GM23338 (cell line): Measurements from ENCODE around the gene WDR1. TPM values are rescaled to one million over a fixed set of nuclear protein-coding genes. Genes with fewer than 3 reads are reported as not detected.

ENCODE experiments used
- ATAC-seq: fragments of 200-7000 bp; cut with Tn5 transposase; 3 replicates; pipeline ENCODE4 v1.9.1; 2020
- DNase-seq: peaks from one replicate; pipeline ENCODE4 v3.0.0-alpha.2; 2015; ENCODE audit warnings: low spot score
- H2AFZ ChIP-seq: fragments of 200-600 bp; sonication (generic); 2 replicates; pipeline ENCODE4 v1.8.0; 2016; ENCODE audit warnings: antibody characterized with exemption, mild to moderate bottlenecking, moderate library complexity
- H3F3A ChIP-seq: fragments of 200-600 bp; sonication (generic); replicated peaks from 2 replicates; pipeline ENCODE4 v1.8.0; 2017; ENCODE audit warnings: antibody characterized with exemption, mixed run types, low read depth
- H3K27ac ChIP-seq: fragments of 200-600 bp; sonication (generic); 2 replicates; pipeline ENCODE4 v1.6.1; 2016; ENCODE audit warnings: low read depth
- H3K27me3 ChIP-seq: fragments of 200-600 bp; sonication (generic); 2 replicates; pipeline ENCODE4 v1.8.0; 2016; ENCODE audit warnings: mild to moderate bottlenecking, mixed run types, moderate library complexity; ENCODE audit not compliant: insufficient read depth
- H3K36me3 ChIP-seq: fragments of 200-600 bp; sonication (generic); 2 replicates; pipeline ENCODE4 v1.8.0; 2016; ENCODE audit warnings: mild to moderate bottlenecking; ENCODE audit not compliant: insufficient read depth
- H3K4me1 ChIP-seq: fragments of 200-600 bp; sonication (generic); 2 replicates; pipeline ENCODE4 v1.8.0; 2016; ENCODE audit warnings: mild to moderate bottlenecking, moderate library complexity; ENCODE audit not compliant: insufficient read depth
- H3K4me2 ChIP-seq: fragments of 200-600 bp; sonication (generic); 2 replicates; pipeline ENCODE4 v1.7.1; 2017; ENCODE audit warnings: mixed run types
- H3K4me3 ChIP-seq: fragments of 200-600 bp; sonication (generic); 2 replicates; pipeline ENCODE4 v1.6.1; 2016; ENCODE audit warnings: mixed run types
- H3K79me2 ChIP-seq: fragments of 200-600 bp; sonication (generic); replicated peaks from 2 replicates; pipeline ENCODE4 v1.8.0; 2017; ENCODE audit warnings: mild to moderate bottlenecking; ENCODE audit not compliant: insufficient read depth
- H3K9me2 ChIP-seq: fragments of 200-600 bp; sonication (generic); 2 replicates; pipeline ENCODE4 v1.8.0; 2017; ENCODE audit not compliant: insufficient read depth
- H4K20me1 ChIP-seq: fragments of 200-600 bp; sonication (generic); replicated peaks from 2 replicates; pipeline ENCODE4 v1.8.0; 2017; ENCODE audit warnings: mild to moderate bottlenecking; ENCODE audit not compliant: insufficient read depth
- H3K27ac Mint-ChIP-seq: 2 replicates; pipeline ENCODE4 v1.8.0; 2020; ENCODE audit warnings: inconsistent platforms, mild to moderate bottlenecking, moderate library complexity, mixed read lengths
- H3K27me3 Mint-ChIP-seq: 3 replicates; pipeline ENCODE4 v1.8.0; 2022; ENCODE audit warnings: low read depth, mild to moderate bottlenecking, moderate library complexity, mixed read lengths, inconsistent platforms; ENCODE audit not compliant: insufficient read depth, poor library complexity
- H3K36me3 Mint-ChIP-seq: 3 replicates; pipeline ENCODE4 v1.8.0; 2021; ENCODE audit warnings: low read depth, mild to moderate bottlenecking, inconsistent platforms, moderate library complexity, mixed read lengths
- H3K4me1 Mint-ChIP-seq: 3 replicates; pipeline ENCODE4 v1.8.0; 2020; ENCODE audit warnings: mild to moderate bottlenecking, inconsistent platforms, mixed read lengths
- H3K4me3 Mint-ChIP-seq: 3 replicates; pipeline ENCODE4 v1.8.0; 2021; ENCODE audit warnings: moderate library complexity, mild to moderate bottlenecking, inconsistent platforms, mixed read lengths
- H3K9me3 Mint-ChIP-seq: 3 replicates; pipeline ENCODE4 v1.8.0; 2020; ENCODE audit warnings: moderate library complexity, mild to moderate bottlenecking, inconsistent platforms, mixed read lengths
- CREB1 ChIP-seq: fragments of 250-450 bp; sonication (Bioruptor Pico); IDR thresholded peaks from 2 replicates; pipeline ENCODE4 v1.5.0; 2020; ENCODE audit warnings: low read depth, mild to moderate bottlenecking, moderate library complexity
- CTCF ChIP-seq, 2 experiments: fragments of 200-600 bp in 1 of 2; sonication (generic) in 1 of 2; conservative IDR thresholded peaks; 2 replicates each; pipeline versions ENCODE4 v1.5.1 to v1.6.1; 2016 to 2017; ENCODE audit warnings: antibody characterized with exemption in 2 of 2, low read depth in 2 of 2, mild to moderate bottlenecking in 2 of 2, moderate library complexity in 1 of 2
- ETS1 ChIP-seq: IDR thresholded peaks from 2 replicates; pipeline ENCODE4 v1.6.1; 2016; ENCODE audit warnings: antibody characterized with exemption
- EZH2 ChIP-seq: fragments of 200-600 bp; sonication (generic); IDR thresholded peaks from one replicate; pipeline ENCODE4 v1.8.0; 2017; ENCODE audit warnings: antibody characterized with exemption, mild to moderate bottlenecking, low read depth; ENCODE audit not compliant: unreplicated experiment
- EZH2phosphoT487 ChIP-seq: fragments of 200-600 bp; sonication (generic); IDR thresholded peaks from one replicate; pipeline ENCODE4 v1.8.1; 2018; ENCODE audit warnings: antibody characterized with exemption; ENCODE audit not compliant: unreplicated experiment
- JUNB ChIP-seq: IDR thresholded peaks from one replicate; pipeline ENCODE4 v1.6.1; 2016; ENCODE audit warnings: antibody characterized with exemption; ENCODE audit not compliant: unreplicated experiment
- NANOG ChIP-seq: IDR thresholded peaks from 2 replicates; pipeline ENCODE4 v1.6.1; 2016; ENCODE audit warnings: antibody characterized with exemption, borderline replicate concordance
- POLR2AphosphoS5 ChIP-seq: IDR thresholded peaks from 2 replicates; pipeline ENCODE4 v1.6.1; 2016; ENCODE audit warnings: antibody characterized with exemption, low read depth
- REST ChIP-seq: IDR thresholded peaks from one replicate; pipeline ENCODE4 v1.6.1; 2018; ENCODE audit warnings: antibody characterized with exemption; ENCODE audit not compliant: unreplicated experiment
- STAT1 ChIP-seq: IDR thresholded peaks from one replicate; pipeline ENCODE4 v1.6.1; 2016; ENCODE audit warnings: antibody characterized with exemption; ENCODE audit not compliant: unreplicated experiment
- ZNF114 ChIP-seq: fragments of 250-450 bp; sonication (Bioruptor Pico); IDR thresholded peaks from 2 replicates; pipeline ENCODE4 v1.5.0; 2020; ENCODE audit warnings: mild to moderate bottlenecking, moderate library complexity
- ZNF331 ChIP-seq: fragments of 250-450 bp; sonication (Bioruptor Pico); IDR thresholded peaks from 2 replicates; pipeline ENCODE4 v1.5.0; 2020; ENCODE audit warnings: low read depth, mild to moderate bottlenecking, moderate library complexity
- ZNF462 ChIP-seq: fragments of 250-450 bp; sonication (Bioruptor Pico); IDR thresholded peaks from 2 replicates; pipeline ENCODE4 v1.5.0; 2020; ENCODE audit warnings: mild to moderate bottlenecking, moderate library complexity
- polyA plus RNA-seq: library from polyadenylated mRNA; unstranded; fragments of >200 nt; fragmentation: Nextera tagmentation; extraction: Ambion mirVana; gene quantifications from 2 replicates; pipeline ENCODE4 v1.2.1, GENCODE V29; 2016
- total RNA-seq: library from RNA; depleted of rRNA; stranded (reverse); fragments of >200 nt; shearing (Covaris generic); gene quantifications from 2 replicates; pipeline ENCODE4 v1.2.3, GENCODE V29; 2014

The WDR1 gene
- total and polyA plus RNA-seq, 2 experiments from 2014 or later, result 93.2 to 248 TPM

DNA sequence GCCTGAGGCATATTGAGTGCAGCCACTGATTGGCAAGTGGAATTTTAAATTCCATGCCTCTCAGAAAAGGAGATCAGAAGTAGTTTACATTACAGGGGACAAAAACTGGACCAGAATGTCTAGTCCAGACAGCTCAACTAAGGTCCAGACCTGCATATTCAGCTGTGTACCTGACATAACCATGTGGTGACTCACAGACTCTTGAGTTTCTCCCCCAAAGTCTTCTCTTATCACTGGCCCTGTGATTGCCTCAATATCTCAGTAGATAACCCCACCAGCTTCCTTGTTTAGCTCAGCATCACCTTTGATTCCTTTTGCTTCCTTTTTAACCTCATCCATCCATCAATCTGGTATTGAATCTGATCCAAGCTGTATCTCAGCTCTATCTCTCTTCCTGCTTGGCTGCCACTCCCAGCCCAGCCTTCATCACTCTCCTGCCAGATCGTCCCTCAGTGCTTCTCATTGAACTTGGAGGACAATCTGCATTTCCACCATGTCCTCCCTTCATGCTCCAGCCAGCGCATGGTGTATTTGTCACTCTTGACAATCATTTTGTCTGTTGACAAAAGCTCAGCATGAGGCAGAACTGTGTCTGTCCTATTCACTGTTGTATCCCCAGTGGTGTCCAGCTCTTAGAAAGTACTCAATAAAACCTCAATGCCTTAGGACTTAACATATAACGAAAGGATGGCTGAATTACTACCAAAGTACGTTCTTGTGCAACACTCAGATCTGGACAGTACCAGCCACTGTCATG lies 67.5 kb downstream of the WDR1 start:
- DNase-seq, result no peak
- Mint-ChIP-seq H3K27ac (no peak overlapping the region), H3K27me3 (peaks cover 3% of the 10 kb centered on the region), H3K4me3 (no peak overlapping the region), H3K4me1 (peaks cover 29% of the 10 kb centered on the region), H3K36me3 (no peaks in the 10 kb centered on the region; the same call in 2 of the 3 replicates), H3K9me3 (no peaks in the 10 kb centered on the region)
- Histone ChIP-seq H3K27ac (no peak overlapping the region), H2AFZ (no peak overlapping the region), H3K27me3 (no peaks in the 10 kb centered on the region), H3K4me2 (no peak overlapping the region), H3K4me1 (peaks cover 13% of the 10 kb centered on the region), H3F3A (no peaks in the 10 kb centered on the region), H3K79me2 (no peaks in the 10 kb centered on the region), H3K9me2 (no peaks in the 10 kb centered on the region), H4K20me1 (no peaks in the 10 kb centered on the region), H3K36me3 (no peaks in the 10 kb centered on the region), H3K4me3 (no peak overlapping the region)
- ATAC-seq, result no peak
- TF ChIP-seq EZH2phosphoT487, result no peak
- no peak for TF ChIP-seq ZNF462
- no peak for TF ChIP-seq POLR2AphosphoS5
- no peak for TF ChIP-seq EZH2
- TF ChIP-seq JUNB, result no peak
- no peak for TF ChIP-seq STAT1
- no peak for TF ChIP-seq ZNF331 (CRISPR knock-in tag)
- TF ChIP-seq CREB1 (CRISPR knock-in tag), result no peak
- TF ChIP-seq REST, result no peak
- TF ChIP-seq ZNF114 (CRISPR knock-in tag), result no peak
- TF ChIP-seq NANOG, result no peak
- no peak for TF ChIP-seq CTCF (conservative IDR thresholded peaks at IDR 0.05; ENCODE audit: low read depth in 2 of 2)
- no peak for TF ChIP-seq ETS1
